Uterus (tissue), 4 donors: ENCODE measurements around the gene TMEM255B. TPM values are rescaled to one million over a fixed set of nuclear protein-coding genes. Genes with fewer than 3 reads are reported as not detected.

ENCODE experiments used
- DNase-seq, 2 donors: peaks; one replicate each; pipeline ENCODE4 v3.0.0-alpha.2; 2019 to 2020
- H3K27ac ChIP-seq, 2 donors: fragments of 200-600 bp; sonication (generic); 1 replicate in 1 of 2; 2 replicates in 1 of 2; pipeline ENCODE4 v1.5.1; 2016 to 2018
- H3K27me3 ChIP-seq, 2 donors: fragments of 200-600 bp; sonication (generic); one replicate each; pipeline ENCODE4 v1.5.1; 2018 to 2019; ENCODE audit warnings: control low read depth in 1 of 2
- H3K36me3 ChIP-seq, 2 donors: fragments of 200-600 bp; sonication (generic); one replicate each; pipeline ENCODE4 v1.5.1; 2019; ENCODE audit warnings: control low read depth in 1 of 2
- H3K4me1 ChIP-seq, 2 donors: fragments of 200-600 bp; sonication (generic); one replicate each; pipeline ENCODE4 v1.5.1; 2018 to 2019; ENCODE audit warnings: control low read depth in 1 of 2
- H3K4me3 ChIP-seq, 2 donors: fragments of 200-600 bp; sonication (generic); 1 replicate in 1 of 2; 2 replicates in 1 of 2; pipeline ENCODE4 v1.5.1; 2018 to 2019; ENCODE audit warnings: mild to moderate bottlenecking in 1 of 2
- H3K9me3 ChIP-seq, 2 donors: fragments of 200-600 bp; sonication (generic); one replicate each; pipeline ENCODE4 v1.5.1; 2019; ENCODE audit warnings: control low read depth in 1 of 2
- POLR2A ChIP-seq, 2 donors: fragments of 450-650 bp; IDR thresholded peaks; one replicate each; pipeline ENCODE4 v1.6.1; 2016; ENCODE audit warnings: antibody characterized with exemption in 2 of 2, mild to moderate bottlenecking in 1 of 2, moderate library complexity in 1 of 2
- intact Hi-C: fragments of 100-400 bp; cut with DNase I; formaldehyde crosslinking; loops from one replicate; pipeline ENCODE4 v1.15.1; 2023; ENCODE audit warnings: low total_unique reads
- total RNA-seq, 4 donors: library from RNA; depleted of rRNA in 3 of 4; stranded (reverse); fragments of >200 nt in 3 of 4; gene quantifications; one replicate each; pipeline versions ENCODE4 v1.1.0 to v1.2.4, GENCODE V29; 2014 to 2023
- TF ChIP-seq, protein P1 (sequence below), 4 experiments: fragments of 200-600 bp in 2 of 4; fragments of 450-650 bp in 2 of 4; sonication (generic) in 2 of 4; IDR thresholded peaks; one replicate each; pipeline ENCODE4 v1.5.1; 2016 to 2019; ENCODE audit warnings: antibody characterized with exemption in 4 of 4, mild to moderate bottlenecking in 2 of 4, moderate library complexity in 1 of 4
- donor health status: DM: yes; HTN: yes; CAD: no.

Gene TMEM255B
- total RNA-seq, 4 donors from 2014 or later, result 1.8 to 143 (median 33.2) TPM

DNA sequence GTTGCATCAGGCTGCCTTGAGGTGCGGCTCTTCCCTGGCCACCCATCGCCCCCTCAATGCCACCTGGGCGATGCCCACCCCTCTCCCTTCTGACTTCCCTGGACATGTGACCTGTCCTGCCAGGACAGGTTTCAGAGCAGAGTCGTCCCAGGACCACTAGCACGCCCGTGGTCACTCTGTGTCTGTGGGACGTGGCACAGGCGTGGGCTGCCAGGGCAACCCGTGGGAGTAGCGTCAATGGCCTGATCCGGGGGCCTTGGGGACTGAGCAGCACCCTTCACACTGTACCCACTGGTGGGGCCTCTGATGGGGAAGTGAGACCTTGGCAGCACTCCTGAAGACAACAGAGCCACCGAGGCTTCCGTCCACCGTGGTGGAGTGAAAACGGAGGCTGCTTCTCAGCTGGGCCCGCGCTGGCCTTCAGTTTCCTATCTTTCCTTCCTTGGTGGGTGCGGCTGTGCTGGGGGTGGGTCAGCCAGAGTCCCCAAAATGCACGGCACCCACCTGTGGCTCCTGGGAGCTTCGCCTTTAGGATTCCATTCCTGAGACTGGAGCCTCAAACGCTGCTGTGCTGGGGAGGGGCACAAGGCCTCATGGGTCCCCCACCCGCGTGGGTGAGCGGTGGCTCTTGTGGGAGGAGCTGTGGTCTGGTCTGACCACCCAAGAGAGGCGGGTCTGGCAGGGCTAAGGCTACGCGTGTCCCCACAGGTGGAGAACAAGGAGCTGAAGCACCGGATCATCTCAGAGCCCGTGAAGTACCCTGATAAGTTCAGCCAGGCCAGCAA lies 26.7 kb upstream of the TMEM255B start:
- H3K27me3 ChIP-seq, result no peaks in the 10 kb centered on the region
- H3K4me1 ChIP-seq, result no peaks in the 10 kb centered on the region
- no peak overlapping the region for H3K4me3 ChIP-seq
- H3K9me3 ChIP-seq, result no peaks in the 10 kb centered on the region
- H3K27ac ChIP-seq, result no peak overlapping the region
- H3K36me3 ChIP-seq, result no peaks in the 10 kb centered on the region
- intact Hi-C loops, result no loop called here
- TF ChIP-seq, protein P1, sequence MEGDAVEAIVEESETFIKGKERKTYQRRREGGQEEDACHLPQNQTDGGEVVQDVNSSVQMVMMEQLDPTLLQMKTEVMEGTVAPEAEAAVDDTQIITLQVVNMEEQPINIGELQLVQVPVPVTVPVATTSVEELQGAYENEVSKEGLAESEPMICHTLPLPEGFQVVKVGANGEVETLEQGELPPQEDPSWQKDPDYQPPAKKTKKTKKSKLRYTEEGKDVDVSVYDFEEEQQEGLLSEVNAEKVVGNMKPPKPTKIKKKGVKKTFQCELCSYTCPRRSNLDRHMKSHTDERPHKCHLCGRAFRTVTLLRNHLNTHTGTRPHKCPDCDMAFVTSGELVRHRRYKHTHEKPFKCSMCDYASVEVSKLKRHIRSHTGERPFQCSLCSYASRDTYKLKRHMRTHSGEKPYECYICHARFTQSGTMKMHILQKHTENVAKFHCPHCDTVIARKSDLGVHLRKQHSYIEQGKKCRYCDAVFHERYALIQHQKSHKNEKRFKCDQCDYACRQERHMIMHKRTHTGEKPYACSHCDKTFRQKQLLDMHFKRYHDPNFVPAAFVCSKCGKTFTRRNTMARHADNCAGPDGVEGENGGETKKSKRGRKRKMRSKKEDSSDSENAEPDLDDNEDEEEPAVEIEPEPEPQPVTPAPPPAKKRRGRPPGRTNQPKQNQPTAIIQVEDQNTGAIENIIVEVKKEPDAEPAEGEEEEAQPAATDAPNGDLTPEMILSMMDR (IDR thresholded peaks at IDR 0.05), result no peak
- no peak for TF ChIP-seq POLR2A (IDR thresholded peaks at IDR 0.05)
- DNase-seq, result no peak

DNA sequence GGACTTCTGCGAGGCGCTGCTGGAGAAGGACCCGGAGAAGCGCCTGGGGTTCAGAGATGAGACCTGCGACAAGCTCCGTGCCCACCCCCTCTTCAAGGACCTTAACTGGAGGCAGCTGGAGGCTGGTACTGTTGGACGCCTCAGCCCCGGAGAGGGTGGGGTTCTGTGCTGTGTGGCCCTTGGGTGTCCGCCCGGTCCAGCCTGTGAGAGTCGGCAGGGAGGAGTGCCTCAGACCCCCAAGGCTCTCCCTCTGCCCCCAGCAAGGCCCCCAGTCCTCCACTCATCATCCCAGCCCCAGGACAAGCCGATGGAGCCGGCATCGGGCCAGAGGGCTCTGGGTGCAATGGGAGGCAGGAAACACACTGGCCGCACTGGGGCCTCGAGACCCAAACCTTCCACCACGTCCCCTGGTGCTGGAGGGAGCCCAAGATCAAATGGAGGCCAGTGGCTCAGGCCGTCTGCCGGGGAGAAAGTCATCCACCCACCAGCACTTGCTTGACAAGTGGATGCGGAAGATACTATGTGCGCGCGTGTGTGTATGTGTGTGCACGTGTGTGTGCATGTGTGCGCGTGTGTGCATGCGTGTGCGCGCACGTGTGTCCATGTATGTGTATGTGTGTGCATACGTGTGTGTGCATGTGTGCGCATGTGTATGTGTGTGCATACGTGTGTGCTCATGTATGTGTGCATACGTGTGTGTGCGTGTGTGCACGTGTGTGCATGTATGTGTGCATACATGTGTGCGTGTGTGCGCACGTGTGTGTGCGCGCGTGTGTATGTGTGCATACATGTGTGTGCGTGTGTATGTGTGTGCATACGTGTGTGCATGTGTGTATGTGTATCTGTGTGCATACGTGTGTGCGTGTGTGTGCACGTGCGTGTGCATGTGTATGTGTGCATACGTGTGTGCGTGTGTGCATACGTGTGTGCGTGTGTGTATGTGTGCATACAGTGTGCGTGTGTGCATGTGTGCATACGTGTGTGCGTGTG lies 25.8 kb upstream of the TMEM255B start:
- DNase-seq, result no peak
- intact Hi-C loops, result no loop called here

DNA sequence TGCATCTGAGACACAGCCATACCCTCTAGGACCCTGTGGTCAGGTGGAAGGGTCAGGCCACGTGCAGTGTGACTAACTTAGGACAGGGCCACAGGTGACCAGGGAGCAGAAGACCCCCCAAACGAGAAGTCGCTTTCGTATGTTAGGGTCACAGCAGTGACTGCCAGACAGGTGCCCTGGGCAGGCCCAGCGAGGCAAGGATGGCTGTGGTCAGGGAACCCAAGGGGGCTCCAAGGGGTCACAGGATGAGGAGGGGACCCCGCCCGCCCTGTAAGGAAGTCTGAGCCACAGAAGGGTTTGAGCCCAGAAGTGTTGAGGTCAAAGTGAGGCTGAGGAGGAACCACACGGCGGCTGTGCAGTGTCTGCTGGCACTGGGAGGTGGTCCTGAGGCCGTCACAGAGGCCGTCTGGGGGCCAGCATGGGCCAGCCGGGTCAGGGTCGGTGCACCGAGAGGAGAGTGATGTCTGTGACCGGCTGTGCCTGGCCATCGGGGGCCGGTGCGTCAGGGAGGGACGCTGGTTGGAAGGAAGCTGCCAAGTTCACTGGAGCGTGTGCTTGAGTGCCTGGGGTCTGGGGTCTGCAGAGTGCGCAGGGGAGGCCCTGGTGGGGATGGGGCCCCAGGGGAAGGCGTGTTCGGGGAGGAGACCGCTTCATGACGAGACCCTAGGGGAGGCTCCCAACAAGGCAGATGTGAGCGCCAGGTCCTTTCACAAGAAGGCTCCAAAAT lies 24.8 kb upstream of the TMEM255B start:
- no peaks in the 10 kb centered on the region for H3K4me1 ChIP-seq
- intact Hi-C loops, result no loop called here
- H3K27ac ChIP-seq, result no peak overlapping the region
- H3K4me3 ChIP-seq, result no peak overlapping the region
- DNase-seq, result no peak
- no peaks in the 10 kb centered on the region for H3K36me3 ChIP-seq
- no peak for TF ChIP-seq POLR2A (IDR thresholded peaks at IDR 0.05)
- TF ChIP-seq, protein P1 (IDR thresholded peaks at IDR 0.05), result no peak
- no peaks in the 10 kb centered on the region for H3K9me3 ChIP-seq
- no peaks in the 10 kb centered on the region for H3K27me3 ChIP-seq

More for the DNA sequence above, 25.8 kb upstream of the TMEM255B start:
- TF ChIP-seq, protein P1 (IDR thresholded peaks at IDR 0.05), result no peak
- H3K4me1 ChIP-seq, result no peaks in the 10 kb centered on the region
- H3K27me3 ChIP-seq, result no peaks in the 10 kb centered on the region
- H3K36me3 ChIP-seq, result no peaks in the 10 kb centered on the region
- H3K27ac ChIP-seq, result no peak overlapping the region
- H3K4me3 ChIP-seq, result no peak overlapping the region
- no peaks in the 10 kb centered on the region for H3K9me3 ChIP-seq

DNA sequence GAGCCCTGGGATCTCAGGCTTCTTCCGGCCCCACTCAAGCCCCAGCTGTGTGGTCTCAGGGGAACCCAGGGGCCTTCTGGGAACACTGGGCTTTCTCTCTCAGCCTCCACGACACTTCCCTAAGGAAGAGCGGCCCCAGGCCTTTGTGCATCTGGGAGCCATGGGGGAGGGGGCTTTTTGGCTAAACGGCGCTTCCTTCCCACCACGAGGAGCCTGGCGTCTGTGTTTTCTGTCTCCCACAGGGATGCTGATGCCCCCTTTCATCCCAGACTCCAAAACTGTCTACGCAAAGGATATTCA lies 24.2 kb upstream of the TMEM255B start:
- no peaks in the 10 kb centered on the region for H3K27me3 ChIP-seq
- TF ChIP-seq POLR2A (IDR thresholded peaks at IDR 0.05), result no peak
- no peaks in the 10 kb centered on the region for H3K9me3 ChIP-seq
- H3K4me1 ChIP-seq, result no peaks in the 10 kb centered on the region
- H3K36me3 ChIP-seq, result no peaks in the 10 kb centered on the region
- no peak for DNase-seq
- no peak overlapping the region for H3K4me3 ChIP-seq
- intact Hi-C loops, result no loop called here
- no peak overlapping the region for H3K27ac ChIP-seq

DNA sequence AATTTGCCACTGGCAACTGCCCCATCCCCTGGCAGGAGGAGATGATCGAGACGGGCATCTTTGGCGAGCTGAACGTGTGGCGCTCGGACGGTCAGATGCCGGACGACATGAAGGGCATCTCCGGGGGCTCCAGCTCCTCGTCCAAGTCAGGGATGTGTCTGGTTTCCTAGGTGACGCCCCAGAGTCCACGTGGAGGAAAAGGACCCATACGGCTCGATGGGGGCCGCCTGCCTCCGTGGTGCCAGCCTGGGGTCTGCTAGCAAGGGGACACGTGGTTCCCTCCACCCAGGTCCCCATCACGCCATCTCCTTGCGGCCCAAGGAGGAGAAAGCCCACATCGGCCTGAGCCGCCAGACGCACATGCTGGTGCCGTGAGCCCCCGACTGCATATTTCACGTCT lies 23.8 kb upstream of the TMEM255B start:
- H3K36me3 ChIP-seq, result no peaks in the 10 kb centered on the region
- H3K4me3 ChIP-seq, result no peak overlapping the region
- no peak for DNase-seq
- intact Hi-C loops, result no loop called here
- no peaks in the 10 kb centered on the region for H3K4me1 ChIP-seq
- H3K9me3 ChIP-seq, result no peaks in the 10 kb centered on the region
- H3K27ac ChIP-seq, result no peak overlapping the region
- TF ChIP-seq, protein P1 (IDR thresholded peaks at IDR 0.05), result no peak
- TF ChIP-seq POLR2A (IDR thresholded peaks at IDR 0.05), result no peak
- H3K27me3 ChIP-seq, result no peaks in the 10 kb centered on the region
